ENCODE results near the gene MMP25.

MMP25 gene

GRCh38 chr16:3017344-3017743 lies 29.0 kb upstream of the MMP25 start:
- no peak for DNase-seq

- no peak for DNase-seq
These were observed 28.4 kb upstream of the MMP25 start, which contains the start of gene CLDN6 for GRCh38 chr16:3017794-3018506. TSS of gene CLDN6 (minus strand) at chr16:3018183. CDS start at chr16:3016021, 2,162 bp downstream.

GRCh38 chr16:3019594-3020246 lies 26.6 kb upstream of the MMP25 start:
- no peak for DNase-seq

GRCh38 chr16:3020247-3020603 lies 26.1 kb upstream of the MMP25 start, which contains the start of gene TNFRSF12A:
TSS of gene TNFRSF12A (plus strand) at chr16:3020368. CDS start at chr16:3020398, 30 bp downstream.
- DNase-seq, result peak; percentile 56

GRCh38 chr16:3020604-3021448 lies 25.5 kb upstream of the MMP25 start:
- DNase-seq, result peak; percentile 72

GRCh38 chr16:3021449-3022207 lies 24.7 kb upstream of the MMP25 start:
- DNase-seq, result peak; percentile 79

GRCh38 chr16:3022208-3022683 lies 24.1 kb upstream of the MMP25 start:
- DNase-seq, result peak; percentile 81

- no peak for DNase-seq
These were observed 23.5 kb upstream of the MMP25 start for GRCh38 chr16:3022684-3023414.

GRCh38 chr16:3023415-3023668 lies 23.0 kb upstream of the MMP25 start:
- no peak for DNase-seq

GRCh38 chr16:3023669-3024478 lies 22.5 kb upstream of the MMP25 start, which contains the start of the genes HCFC1R1 and THOC6:
TSS of gene HCFC1R1 (minus strand) at chr16:3023942. CDS start at chr16:3023941, 1 bp downstream.
TSS of gene THOC6 (plus strand) at chr16:3024035. CDS start at chr16:3024327, 292 bp downstream.
- DNase-seq, result peak; percentile 95

- DNase-seq, result no peak
These were observed 21.0 kb upstream of the MMP25 start for GRCh38 chr16:3025032-3026002.

- DNase-seq, result no peak
These were observed 20.4 kb upstream of the MMP25 start for GRCh38 chr16:3026003-3026378.

GRCh38 chr16:3026609-3027488 lies 19.5 kb upstream of the MMP25 start:
- no peak for DNase-seq

- DNase-seq, result no peak
These were observed 18.9 kb upstream of the MMP25 start for GRCh38 chr16:3027489-3027795.

- peak; percentile 88 for DNase-seq
These were observed 18.2 kb upstream of the MMP25 start for GRCh38 chr16:3027983-3028715.

- no peak for DNase-seq
These were observed 17.5 kb upstream of the MMP25 start for GRCh38 chr16:3028716-3029319.

- DNase-seq, result no peak
These were observed 16.7 kb upstream of the MMP25 start for GRCh38 chr16:3029491-3030221.

Measured in activated CD4-positive, alpha-beta T cell treated with anti-CD3 and anti-CD28 coated beads, Interleukin-2, amount 50 U/mL, for 1 hour (primary cell).